Hepatocyte (in vitro differentiated cells): ENCODE data around the gene NLRC3. TPM values are rescaled to one million over a fixed set of nuclear protein-coding genes. Genes with fewer than 3 reads are reported as not detected.

Source experiments
- DNase-seq: peaks from one replicate; pipeline ENCODE4 v3.0.0-alpha.2; 2016; ENCODE audit warnings: low spot score
- H2AFZ ChIP-seq: fragments of 200-600 bp; sonication (generic); 2 replicates; pipeline ENCODE4 v1.6.0; 2016; ENCODE audit warnings: antibody characterized with exemption, mild to moderate bottlenecking
- H3K27ac ChIP-seq: fragments of 200-600 bp; sonication (generic); 2 replicates; pipeline ENCODE4 v1.5.1; 2016; ENCODE audit warnings: mild to moderate bottlenecking
- H3K27me3 ChIP-seq: fragments of 200-600 bp; sonication (generic); 2 replicates; pipeline ENCODE4 v1.6.1; 2016
- H3K36me3 ChIP-seq: fragments of 200-600 bp; sonication (generic); replicated peaks from 2 replicates; pipeline ENCODE4 v1.5.1; 2016; ENCODE audit warnings: low read depth; ENCODE audit not compliant: insufficient read depth
- H3K4me1 ChIP-seq: fragments of 200-600 bp; sonication (generic); 2 replicates; pipeline ENCODE4 v1.5.1; 2016; ENCODE audit warnings: mild to moderate bottlenecking, moderate library complexity; ENCODE audit not compliant: insufficient read depth
- H3K4me2 ChIP-seq: fragments of 200-600 bp; sonication (generic); 2 replicates; pipeline ENCODE4 v1.6.0; 2016
- H3K4me3 ChIP-seq: fragments of 200-600 bp; sonication (generic); 2 replicates; pipeline ENCODE4 v1.5.1; 2016; ENCODE audit warnings: mild to moderate bottlenecking
- H3K79me2 ChIP-seq: fragments of 200-600 bp; sonication (generic); 2 replicates; pipeline ENCODE4 v1.6.0; 2017; ENCODE audit warnings: mild to moderate bottlenecking
- H3K9me2 ChIP-seq: fragments of 200-600 bp; sonication (generic); replicated peaks from 2 replicates; pipeline ENCODE4 v1.6.0; 2017; ENCODE audit warnings: mild to moderate bottlenecking; ENCODE audit not compliant: insufficient read depth
- H3K9me3 ChIP-seq: fragments of 200-600 bp; sonication (generic); 2 replicates; pipeline ENCODE4 v1.5.1; 2016; ENCODE audit warnings: low read depth, mild to moderate bottlenecking
- H4K20me1 ChIP-seq: fragments of 200-600 bp; sonication (generic); 2 replicates; pipeline ENCODE4 v1.6.0; 2016; ENCODE audit warnings: mild to moderate bottlenecking; ENCODE audit not compliant: insufficient read depth, poor library complexity, severe bottlenecking
- CTCF ChIP-seq: fragments of 200-600 bp; sonication (generic); IDR thresholded peaks from 2 replicates; pipeline ENCODE4 v1.5.1; 2016; ENCODE audit warnings: antibody characterized with exemption, mild to moderate bottlenecking; ENCODE audit not compliant: poor library complexity
- EZH2 ChIP-seq: fragments of 200-600 bp; sonication (generic); IDR thresholded peaks from 2 replicates; pipeline ENCODE4 v1.6.1; 2016; ENCODE audit warnings: antibody characterized with exemption, mild to moderate bottlenecking, borderline replicate concordance
- EZH2phosphoT487 ChIP-seq: fragments of 200-600 bp; sonication (generic); IDR thresholded peaks from one replicate; pipeline ENCODE4 v1.6.1; 2018; ENCODE audit warnings: antibody characterized with exemption, mild to moderate bottlenecking, low read depth, moderate library complexity; ENCODE audit not compliant: unreplicated experiment, severe bottlenecking
- WGBS: methylation state at CpG from one replicate; pipeline ENCODE4 v1.1.6; 2016; ENCODE audit warnings: low lambda C conversion rate; ENCODE audit errors: missing lambda C conversion rate; 5-methylcytosine and 5-hydroxymethylcytosine counted together
- polyA plus RNA-seq: library from polyadenylated mRNA; unstranded; fragments of >200 nt; fragmentation: Nextera tagmentation; extraction: Ambion mirVana; gene quantifications from 2 replicates; pipeline ENCODE4 v1.2.1, GENCODE V29; 2016
- total RNA-seq: library from RNA; depleted of rRNA; stranded (reverse); fragments of >200 nt; gene quantifications from 2 replicates; pipeline ENCODE4 v1.2.3, GENCODE V29; 2014

Gene NLRC3
- total and polyA plus RNA-seq, 2 experiments from 2014 or later, result 0.10 to 0.15 TPM

GRCh38 chr16:3541527-3542155 lies 35.6 kb downstream of the NLRC3 start:
- no peak for DNase-seq
- Histone ChIP-seq H3K27ac (no peak overlapping the region), H3K27me3 (no peaks in the 10 kb centered on the region), H3K4me3 (no peak overlapping the region), H3K79me2 (no peaks in the 10 kb centered on the region), H3K4me1 (no peaks in the 10 kb centered on the region), H3K4me2 (no peak overlapping the region), H3K9me3 (no peaks in the 10 kb centered on the region), H3K36me3 (no peaks in the 10 kb centered on the region), H2AFZ (no peak overlapping the region), H4K20me1 (no peaks in the 10 kb centered on the region), H3K9me2 (no peaks in the 10 kb centered on the region)
- WGBS, result 91% methylated on average over 13 of the region's 13 CpGs
- TF ChIP-seq EZH2, result no peak
- TF ChIP-seq CTCF, result no peak
- no peak for TF ChIP-seq EZH2phosphoT487

GRCh38 chr16:3538222-3538621 lies 39.0 kb downstream of the NLRC3 start:
- Histone ChIP-seq H3K27ac (no peak overlapping the region), H4K20me1 (no peaks in the 10 kb centered on the region), H3K4me2 (no peak overlapping the region), H3K79me2 (no peaks in the 10 kb centered on the region), H3K4me1 (no peaks in the 10 kb centered on the region), H2AFZ (no peak overlapping the region), H3K4me3 (no peak overlapping the region), H3K27me3 (no peaks in the 10 kb centered on the region), H3K36me3 (no peaks in the 10 kb centered on the region), H3K9me2 (no peaks in the 10 kb centered on the region), H3K9me3 (no peaks in the 10 kb centered on the region)
- DNase-seq, result no peak
- no peak for TF ChIP-seq CTCF
- no peak for TF ChIP-seq EZH2
- no peak for TF ChIP-seq EZH2phosphoT487
- WGBS, result 91% methylated on average over 4 of the region's 4 CpGs

GRCh38 chr16:3536851-3537250 lies 40.4 kb downstream of the NLRC3 start:
- no peak overlapping the region for H3K4me3 ChIP-seq
- no peaks in the 10 kb centered on the region for H3K9me2 ChIP-seq
- no peaks in the 10 kb centered on the region for H3K27me3 ChIP-seq
- no peak overlapping the region for H2AFZ ChIP-seq
- 91% methylated on average over 4 of the region's 4 CpGs for WGBS
- H3K79me2 ChIP-seq, result no peaks in the 10 kb centered on the region
- H3K27ac ChIP-seq, result peak overlapping the region; percentile 11
- H4K20me1 ChIP-seq, result no peaks in the 10 kb centered on the region
- H3K9me3 ChIP-seq, result no peaks in the 10 kb centered on the region
- TF ChIP-seq EZH2, result no peak
- TF ChIP-seq EZH2phosphoT487, result no peak
- no peak for TF ChIP-seq CTCF
- H3K4me2 ChIP-seq, result no peak overlapping the region
- DNase-seq, result no peak
- no peaks in the 10 kb centered on the region for H3K36me3 ChIP-seq
- no peaks in the 10 kb centered on the region for H3K4me1 ChIP-seq
